Endothelial cell of umbilical vein (primary cell): ENCODE measurements around the gene DMBT1. TPM values are rescaled to one million over a fixed set of nuclear protein-coding genes. Genes with fewer than 3 reads are reported as not detected.

Experiments
- BruUV-seq: library from RNA; stranded (reverse); fragments of 400-500 nt; replicated peaks from 2 replicates; lab custom pipeline; 2021; lab: Mats Ljungman, UMichigan
- CTCF ChIA-PET: fragments of 300-600, 350-600 bp; sonication (Branson Sonifier 250); formaldehyde crosslinking; loops from one replicate; lab custom pipeline; 2021; ENCODE audit warnings: antibody characterized with exemption, inconsistent platforms; lab: Charles Lee
- POLR2A ChIA-PET: fragments of 300-600, 350-600 bp; sonication (Branson Sonifier 250); formaldehyde crosslinking; loops from one replicate; lab custom pipeline; 2021; ENCODE audit warnings: antibody characterized with exemption, inconsistent platforms; lab: Charles Lee
- DNase-seq: peaks from one replicate; pipeline ENCODE4 v3.0.0-alpha.2; 2011; ENCODE audit warnings: low read depth, low spot score
- FAIRE-seq: peaks from 2 replicates; lab custom pipeline; 2011; peaks lifted over from hg19 to GRCh38; lab: Jason Lieb, UNC
- H2AFZ ChIP-seq: 2 replicates; pipeline ENCODE4 v1.6.0; 2012; ENCODE audit warnings: low read depth, low read length, control low read depth, inconsistent platforms
- H3K27ac ChIP-seq: 2 replicates; pipeline ENCODE4 v1.5.1; 2011; ENCODE audit warnings: low read depth, mild to moderate bottlenecking, control low read depth, low read length, moderate library complexity; ENCODE audit not compliant: insufficient read depth
- H3K27me3 ChIP-seq, 2 experiments: 2 replicates each; pipeline versions ENCODE4 v1.6.0 to v1.6.1; 2011; ENCODE audit warnings: low read length in 2 of 2, mixed read lengths in 1 of 2; ENCODE audit not compliant: control insufficient read depth in 2 of 2, insufficient read depth in 2 of 2
- H3K36me3 ChIP-seq, 2 experiments: 2 replicates in 1 of 2; 3 replicates in 1 of 2; pipeline ENCODE4 v1.5.1; 2011; ENCODE audit warnings: low read length in 2 of 2, mild to moderate bottlenecking in 1 of 2, moderate library complexity in 1 of 2; ENCODE audit not compliant: control insufficient read depth in 2 of 2, insufficient read depth in 2 of 2; ENCODE audit errors: extremely low read depth in 1 of 2
- H3K4me1 ChIP-seq: 3 replicates; pipeline ENCODE4 v1.5.1; 2011; ENCODE audit warnings: mild to moderate bottlenecking, low read length; ENCODE audit not compliant: control insufficient read depth, insufficient read depth; ENCODE audit errors: extremely low read depth
- H3K4me2 ChIP-seq: 2 replicates; pipeline ENCODE4 v1.6.1; 2011; ENCODE audit warnings: low read length, control low read depth, mixed read lengths; ENCODE audit not compliant: insufficient read depth
- H3K4me3 ChIP-seq, 3 experiments: fragments of 200-600 bp in 1 of 3; sonication (generic), shearing (Covaris generic) in 1 of 3; replicated peaks in 1 of 3; 2 replicates each; pipeline ENCODE4 v1.5.1; 2011 to 2016; ENCODE audit warnings: control low read depth in 3 of 3, low read length in 3 of 3, mild to moderate bottlenecking in 2 of 3, inconsistent platforms in 1 of 3, low read depth in 1 of 3, moderate library complexity in 1 of 3; ENCODE audit not compliant: insufficient read depth in 1 of 3
- H3K79me2 ChIP-seq: 2 replicates; pipeline ENCODE4 v1.6.0; 2012; ENCODE audit warnings: low read length, inconsistent platforms; ENCODE audit not compliant: control insufficient read depth, insufficient read depth
- H3K9ac ChIP-seq: replicated peaks from 2 replicates; pipeline ENCODE3; 2011; ENCODE audit warnings: low read length, control low read depth; ENCODE audit not compliant: insufficient read depth; ENCODE audit errors: extremely low read depth
- H3K9me1 ChIP-seq: replicated peaks from 3 replicates; pipeline ENCODE4 v1.6.0; 2011; ENCODE audit warnings: mild to moderate bottlenecking, low read length; ENCODE audit not compliant: control insufficient read depth, insufficient read depth; ENCODE audit errors: extremely low read depth
- H3K9me3 ChIP-seq: replicated peaks from 2 replicates; pipeline ENCODE4 v1.5.1; 2012; ENCODE audit warnings: low read length, inconsistent platforms; ENCODE audit not compliant: control insufficient read depth, insufficient read depth
- H4K20me1 ChIP-seq: replicated peaks from 2 replicates; pipeline ENCODE3; 2011; ENCODE audit warnings: mild to moderate bottlenecking, low read length; ENCODE audit not compliant: control insufficient read depth, insufficient read depth; ENCODE audit errors: extremely low read depth
- CTCF ChIP-seq, 2 donors: IDR thresholded peaks; 1 replicate in 1 of 2; 2 replicates in 1 of 2; pipeline ENCODE4 v1.5.1; 2011; ENCODE audit warnings: low read length in 2 of 2, mild to moderate bottlenecking in 2 of 2, moderate library complexity in 2 of 2, control low read depth in 1 of 2, inconsistent platforms in 1 of 2, low read depth in 1 of 2; ENCODE audit not compliant: insufficient read depth in 1 of 2; ENCODE audit errors: extremely low read depth in 1 of 2
- EZH2 ChIP-seq: IDR thresholded peaks from 2 replicates; pipeline ENCODE4 v1.6.1; 2012; ENCODE audit warnings: borderline replicate concordance, low read depth, mild to moderate bottlenecking, moderate library complexity, low read length, inconsistent platforms; ENCODE audit not compliant: severe bottlenecking
- FOS ChIP-seq: IDR thresholded peaks from 2 replicates; pipeline ENCODE4 v1.6.1; 2011; ENCODE audit warnings: mild to moderate bottlenecking, low read length, moderate library complexity, borderline replicate concordance; ENCODE audit not compliant: insufficient read depth
- GATA2 ChIP-seq: IDR thresholded peaks from 2 replicates; pipeline ENCODE4 v1.7.0; 2011; ENCODE audit warnings: low read depth, mild to moderate bottlenecking, moderate library complexity, mixed read lengths, low read length; ENCODE audit not compliant: insufficient read length, insufficient read depth
- JUN ChIP-seq: IDR thresholded peaks from 2 replicates; pipeline ENCODE4 v1.6.1; 2011; ENCODE audit warnings: borderline replicate concordance, low read depth; ENCODE audit not compliant: insufficient read length, insufficient read depth
- MAX ChIP-seq: IDR thresholded peaks from 2 replicates; pipeline ENCODE4 v1.6.1; 2011; ENCODE audit not compliant: insufficient read depth, insufficient read length
- MYC ChIP-seq: IDR thresholded peaks from one replicate; pipeline ENCODE4 v1.6.1; 2011; ENCODE audit warnings: mild to moderate bottlenecking, low read depth, low read length
- POLR2A ChIP-seq: IDR thresholded peaks from 2 replicates; pipeline ENCODE4 v1.6.1; 2012; ENCODE audit warnings: low read depth, mild to moderate bottlenecking, control low read depth, low read length
- POLR2AphosphoS5 ChIP-seq: IDR thresholded peaks from 2 replicates; pipeline ENCODE4 v1.6.1; 2012; ENCODE audit warnings: low read depth, mild to moderate bottlenecking, control low read depth, low read length, moderate library complexity; ENCODE audit not compliant: insufficient read depth
- dilution Hi-C: fragments of 300-500 bp; cut with MboI; formaldehyde crosslinking; loops from one replicate; pipeline ENCODE4 v1.15.0; 2019; ENCODE audit warnings: low sequenced_read_pairs; ENCODE audit not compliant: extremely low pct_ligation_motif_present
- intact Hi-C: fragments of 100-400 bp; cut with micrococcal nuclease; formaldehyde crosslinking; loops from one replicate; pipeline ENCODE4 v1.10.0; 2022
- polyA plus RNA-seq, 4 experiments: library from polyadenylated mRNA; depleted of rRNA in 3 of 4; stranded (reverse) in 3 of 4; unstranded in 1 of 4; fragments of >200 nt; gene quantifications; 2 replicates each; pipeline versions ENCODE4 v1.2.1 to v1.2.3, GENCODE V29; 2011 to 2012; ENCODE audit warnings: missing spikeins in 1 of 4
- total RNA-seq: library from RNA; stranded (reverse); gene quantifications from 2 replicates; pipeline ENCODE4 v1.2.3, GENCODE V29; 2021

The DMBT1 gene
- total and polyA plus RNA-seq, 2 donors (not counting 3 experiments of a cell fraction or from before 2014, with no cell fraction given): 0.01 TPM; not detected in 1

- Histone ChIP-seq H3K79me2 (no peaks in the 10 kb centered on the region), H4K20me1 (no peaks in the 10 kb centered on the region), H3K36me3 (no peaks in the 10 kb centered on the region), H2AFZ (no peak overlapping the region), H3K27me3 (peaks cover 3 to 5% of the 10 kb centered on the region in 2 experiments), H3K9me3 (no peaks in the 10 kb centered on the region), H3K27ac (no peak overlapping the region), H3K4me3 (no peak overlapping the region), H3K9ac (no peak overlapping the region), H3K4me2 (no peak overlapping the region), H3K4me1 (no peaks in the 10 kb centered on the region), H3K9me1 (no peaks in the 10 kb centered on the region)
- no peak for DNase-seq
- dilution Hi-C loops (no loop called here), intact Hi-C loops (loop anchor here (5.0 kb wide), 1 partner anchor 485 kb away; no protein-coding TSS in a partner anchor)
- POLR2A ChIA-PET: no interaction called here
- no peak for FAIRE-seq
- CTCF ChIA-PET: interaction anchor here (3.5 to 4.4 kb wide), 2 partner anchors 12 to 41 kb away, joined by 19 to 21 read pairs; no protein-coding TSS in a partner anchor
- no TSS peak for BruUV-seq
- TF ChIP-seq MYC (no peak), CTCF (IDR thresholded peaks at IDR 0.05; ENCODE audit: extremely low read depth in 1 of 2, insufficient read depth in 1 of 2, low read depth in 1 of 2, low read length in 2 of 2) (no peak), POLR2A (no peak), POLR2AphosphoS5 (no peak), JUN (no peak), FOS (no peak), MAX (no peak), EZH2 (no peak), GATA2 (no peak)
Measured at GRCh38 chr10:122647383-122647968, 86.9 kb downstream of the DMBT1 start.
